PC-3 (cell line): ENCODE results near the gene NEU1. TPM values are rescaled to one million over a fixed set of nuclear protein-coding genes. Genes with fewer than 3 reads are reported as not detected.

ENCODE experiments used
- ATAC-seq: fragments of 200-7000 bp; cut with Tn5 transposase; 2 replicates; pipeline ENCODE4 v1.9.1; 2020; ENCODE audit warnings: mild to moderate bottlenecking, moderate library complexity
- BruUV-seq: library from RNA; stranded (reverse); fragments of 400-500 nt; replicated peaks from 2 replicates; lab custom pipeline; 2021; lab: Mats Ljungman, UMichigan
- CTCF ChIA-PET: fragments of 300-600 bp; sonication (Branson Sonifier 250); formaldehyde crosslinking; loops from one replicate; lab custom pipeline; 2022; ENCODE audit warnings: antibody characterized with exemption; lab: Charles Lee
- POLR2A ChIA-PET: fragments of 300-600 bp; sonication (Branson Sonifier 250); formaldehyde crosslinking; loops from one replicate; lab custom pipeline; 2022; ENCODE audit warnings: antibody characterized with exemption; ENCODE audit not compliant: unreplicated experiment; lab: Charles Lee
- DNase-seq: peaks from one replicate; pipeline ENCODE4 v3.0.0-alpha.2; 2015
- H2AFZ ChIP-seq: fragments of 300-600 bp; sonication (generic); 2 replicates; pipeline ENCODE4 v1.6.0; 2016; ENCODE audit warnings: antibody characterized with exemption, low read length
- H3F3A ChIP-seq: fragments of 300-600 bp; sonication (generic); one replicate; pipeline ENCODE4 v1.6.0; 2017; ENCODE audit warnings: antibody characterized with exemption, low read length, control low read depth, mild to moderate bottlenecking; ENCODE audit not compliant: unreplicated experiment
- H3K27ac ChIP-seq: fragments of 300-600 bp; sonication (generic); 2 replicates; pipeline ENCODE4 v1.5.1; 2016; ENCODE audit warnings: mild to moderate bottlenecking, low read length
- H3K27me3 ChIP-seq: fragments of 300-600 bp; sonication (generic); 2 replicates; pipeline ENCODE4 v1.6.1; 2016; ENCODE audit warnings: low read length, mixed read lengths
- H3K36me3 ChIP-seq: fragments of 300-600 bp; sonication (generic); 2 replicates; pipeline ENCODE4 v1.6.1; 2016; ENCODE audit warnings: low read depth, mixed run types, low read length, mixed read lengths
- H3K4me1 ChIP-seq: fragments of 300-600 bp; sonication (generic); 2 replicates; pipeline ENCODE4 v1.5.1; 2016; ENCODE audit warnings: low read length; ENCODE audit not compliant: insufficient read depth
- H3K4me2 ChIP-seq: fragments of 300-600 bp; sonication (generic); 2 replicates; pipeline ENCODE4 v1.6.0; 2016; ENCODE audit warnings: low read length
- H3K4me3 ChIP-seq: fragments of 300-600 bp; sonication (generic); 2 replicates; pipeline ENCODE4 v1.5.1; 2016; ENCODE audit warnings: mild to moderate bottlenecking, low read length, mixed read lengths
- H3K79me2 ChIP-seq: fragments of 300-600 bp; sonication (generic); 2 replicates; pipeline ENCODE4 v1.6.1; 2017; ENCODE audit warnings: low read length, mixed read lengths
- H3K9ac ChIP-seq: fragments of 300-600 bp; sonication (generic); 2 replicates; pipeline ENCODE4 v1.6.0; 2016; ENCODE audit warnings: mild to moderate bottlenecking, low read length
- H3K9me2 ChIP-seq: fragments of 300-600 bp; sonication (generic); replicated peaks from 2 replicates; pipeline ENCODE4 v1.6.1; 2016; ENCODE audit warnings: mixed run types, low read length, mixed read lengths
- H3K9me3 ChIP-seq: fragments of 300-600 bp; sonication (generic); 2 replicates; pipeline ENCODE4 v1.6.1; 2016; ENCODE audit warnings: low read length, mixed read lengths
- H4K20me1 ChIP-seq: fragments of 300-600 bp; sonication (generic); 2 replicates; pipeline ENCODE4 v1.6.1; 2016; ENCODE audit warnings: low read length, mixed read lengths
- EZH2 ChIP-seq: fragments of 300-600 bp; sonication (generic); IDR thresholded peaks from one replicate; pipeline ENCODE4 v1.6.1; 2017; ENCODE audit warnings: antibody characterized with exemption, mild to moderate bottlenecking, low read length; ENCODE audit not compliant: unreplicated experiment
- EZH2phosphoT487 ChIP-seq: fragments of 300-600 bp; sonication (generic); IDR thresholded peaks from 2 replicates; pipeline ENCODE4 v1.6.1; 2018; ENCODE audit warnings: mild to moderate bottlenecking, antibody characterized with exemption, low read length, borderline replicate concordance
- intact Hi-C: fragments of 100-400 bp; cut with micrococcal nuclease; formaldehyde crosslinking; loops from 2 replicates; pipeline ENCODE4 v1.9.0; 2023
- total RNA-seq: library from RNA; depleted of rRNA; stranded (reverse); fragments of >200 nt; gene quantifications from 2 replicates; pipeline ENCODE4 v1.2.3, GENCODE V29; 2014
- TF ChIP-seq, protein P1 (sequence below): fragments of 300-600 bp; sonication (generic); conservative IDR thresholded peaks from 2 replicates; pipeline ENCODE4 v1.5.1; 2017; ENCODE audit warnings: antibody characterized with exemption, low read depth, mild to moderate bottlenecking, low read length

NEU1 gene
- total RNA-seq, 1 experiment from 2014 or later = 31.7 TPM

DNA sequence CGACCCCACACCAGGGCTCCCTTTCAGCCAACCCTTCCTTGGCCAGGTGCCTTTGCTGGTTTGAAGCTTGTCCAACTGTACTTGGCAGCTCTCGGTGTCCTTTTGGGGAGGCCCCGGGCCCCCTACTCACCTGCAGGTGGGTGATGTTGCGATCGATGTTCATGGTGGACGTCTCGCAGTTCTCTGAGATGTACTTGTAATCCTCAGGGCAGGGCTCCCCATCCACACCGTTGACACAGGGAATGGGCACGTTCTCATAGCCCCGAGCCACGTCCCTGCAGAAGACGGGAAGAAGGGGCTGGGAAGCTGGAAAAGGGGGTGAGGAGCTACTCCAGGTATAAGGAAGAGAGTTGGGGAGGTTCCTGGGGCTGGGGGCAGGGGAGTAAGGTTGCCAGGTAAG lies 21.1 kb upstream of the NEU1 start:
- Histone ChIP-seq H3K4me1 (peaks cover 7% of the 10 kb centered on the region), H3K9me3 (no peaks in the 10 kb centered on the region), H3K4me2 (no peak overlapping the region), H3K9ac (no peak overlapping the region), H3K9me2 (no peaks in the 10 kb centered on the region), H3F3A (no peaks in the 10 kb centered on the region), H2AFZ (no peak overlapping the region), H3K27ac (no peak overlapping the region), H3K36me3 (peaks cover 54% of the 10 kb centered on the region), H3K4me3 (no peak overlapping the region), H4K20me1 (no peaks in the 10 kb centered on the region), H3K79me2 (no peaks in the 10 kb centered on the region), H3K27me3 (no peaks in the 10 kb centered on the region)
- CTCF ChIA-PET = interaction anchor here (0.5 kb wide), 1 partner anchor 442 kb away, joined by 12 read pairs; no protein-coding TSS in a partner anchor
- intact Hi-C loops = no loop called here
- no TSS peak for BruUV-seq
- TF ChIP-seq EZH2 (no peak), EZH2phosphoT487 (no peak)
- TF ChIP-seq, protein P1, sequence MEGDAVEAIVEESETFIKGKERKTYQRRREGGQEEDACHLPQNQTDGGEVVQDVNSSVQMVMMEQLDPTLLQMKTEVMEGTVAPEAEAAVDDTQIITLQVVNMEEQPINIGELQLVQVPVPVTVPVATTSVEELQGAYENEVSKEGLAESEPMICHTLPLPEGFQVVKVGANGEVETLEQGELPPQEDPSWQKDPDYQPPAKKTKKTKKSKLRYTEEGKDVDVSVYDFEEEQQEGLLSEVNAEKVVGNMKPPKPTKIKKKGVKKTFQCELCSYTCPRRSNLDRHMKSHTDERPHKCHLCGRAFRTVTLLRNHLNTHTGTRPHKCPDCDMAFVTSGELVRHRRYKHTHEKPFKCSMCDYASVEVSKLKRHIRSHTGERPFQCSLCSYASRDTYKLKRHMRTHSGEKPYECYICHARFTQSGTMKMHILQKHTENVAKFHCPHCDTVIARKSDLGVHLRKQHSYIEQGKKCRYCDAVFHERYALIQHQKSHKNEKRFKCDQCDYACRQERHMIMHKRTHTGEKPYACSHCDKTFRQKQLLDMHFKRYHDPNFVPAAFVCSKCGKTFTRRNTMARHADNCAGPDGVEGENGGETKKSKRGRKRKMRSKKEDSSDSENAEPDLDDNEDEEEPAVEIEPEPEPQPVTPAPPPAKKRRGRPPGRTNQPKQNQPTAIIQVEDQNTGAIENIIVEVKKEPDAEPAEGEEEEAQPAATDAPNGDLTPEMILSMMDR = no peak
- no peak for DNase-seq
- ATAC-seq = no peak
- POLR2A ChIA-PET = interaction anchor here (1.1 kb wide), 1 partner anchor 8 kb away, joined by 3 read pairs; no protein-coding TSS in a partner anchor

DNA sequence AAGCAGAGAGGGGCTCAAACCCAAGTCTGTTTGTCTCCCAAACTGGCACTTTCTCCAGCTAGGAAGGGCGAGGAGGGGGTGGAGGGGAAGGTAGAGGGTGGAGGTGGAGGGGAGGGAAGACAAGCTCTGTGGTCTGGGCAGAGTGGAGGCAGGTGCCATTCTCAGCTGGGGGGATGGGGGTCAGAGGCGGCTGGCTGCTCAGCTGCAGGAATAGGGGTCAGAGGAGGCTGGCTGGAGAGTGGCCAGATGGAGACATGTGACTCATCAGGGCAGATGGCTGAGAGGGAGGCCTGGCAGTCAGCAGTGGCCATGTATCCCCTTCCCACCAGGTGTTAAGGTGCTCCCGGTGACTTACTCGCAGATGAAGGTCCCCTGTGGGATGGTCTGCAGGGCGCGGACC lies 19.7 kb upstream of the NEU1 start:
- no peak for DNase-seq
- Histone ChIP-seq H3K4me2 (no peak overlapping the region), H3K4me1 (peaks cover 20% of the 10 kb centered on the region), H3K9me2 (no peaks in the 10 kb centered on the region), H3K27me3 (no peaks in the 10 kb centered on the region), H4K20me1 (no peaks in the 10 kb centered on the region), H3K9ac (no peak overlapping the region), H3K9me3 (no peaks in the 10 kb centered on the region), H3K36me3 (peaks cover 48% of the 10 kb centered on the region), H3K4me3 (no peak overlapping the region), H2AFZ (no peak overlapping the region), H3F3A (no peaks in the 10 kb centered on the region), H3K27ac (no peak overlapping the region), H3K79me2 (no peaks in the 10 kb centered on the region)
- ATAC-seq = no peak
- no TSS peak for BruUV-seq
- intact Hi-C loops = no loop called here
- ChIA-PET CTCF (no interaction called here), POLR2A (no interaction called here)
- TF ChIP-seq EZH2 (no peak), EZH2phosphoT487 (no peak)
- TF ChIP-seq, protein P1 = no peak

DNA sequence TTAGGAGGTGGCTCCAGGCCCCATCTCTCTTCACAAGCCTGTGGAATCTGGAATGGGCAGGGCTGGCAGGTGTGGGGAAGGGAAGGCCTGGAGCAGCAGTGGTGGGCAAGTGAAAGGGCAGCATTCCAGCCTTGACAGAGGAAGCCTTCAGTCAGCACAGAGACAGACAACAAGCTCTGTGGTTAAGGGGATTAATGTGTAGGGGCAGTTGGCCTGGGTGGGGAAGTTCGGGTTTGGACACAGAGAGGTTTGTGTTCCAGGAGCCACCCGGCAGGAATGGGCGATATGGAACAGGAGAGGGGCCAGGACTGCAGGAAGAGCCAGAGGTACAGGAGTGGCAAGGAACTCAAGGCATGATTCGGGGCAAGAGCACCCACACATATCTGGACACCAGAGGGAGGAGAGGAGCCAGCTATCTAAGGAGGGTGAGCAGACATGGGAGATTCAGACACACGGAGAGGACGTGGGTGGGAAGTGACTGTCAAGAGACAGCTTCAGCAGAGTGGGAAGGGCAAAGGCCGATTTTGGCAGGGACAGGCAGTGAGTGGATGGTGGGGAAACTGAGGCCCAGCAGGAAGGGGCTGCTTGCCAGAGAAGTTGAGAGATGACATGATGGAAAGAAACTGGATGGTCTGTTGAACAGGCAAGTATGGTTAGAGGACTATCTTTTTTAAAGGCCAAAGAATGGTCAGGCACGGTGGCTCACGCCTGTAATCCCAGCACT lies 18.7 kb upstream of the NEU1 start:
- no TSS peak for BruUV-seq
- CTCF ChIA-PET = no interaction called here
- POLR2A ChIA-PET = no interaction called here

More for the DNA sequence above, 18.7 kb upstream of the NEU1 start:
- no peaks in the 10 kb centered on the region for H4K20me1 ChIP-seq
- intact Hi-C loops = no loop called here
- ATAC-seq = no peak
- no peak for DNase-seq
- H3K4me3 ChIP-seq = no peak overlapping the region
- H3K27ac ChIP-seq = no peak overlapping the region
- H3K27me3 ChIP-seq = no peaks in the 10 kb centered on the region
- H3K4me1 ChIP-seq = peaks cover 21% of the 10 kb centered on the region
- H3K79me2 ChIP-seq = no peaks in the 10 kb centered on the region
- no peak for TF ChIP-seq EZH2phosphoT487
- H3F3A ChIP-seq = no peaks in the 10 kb centered on the region
- H3K9ac ChIP-seq = no peak overlapping the region
- no peaks in the 10 kb centered on the region for H3K9me2 ChIP-seq
- no peaks in the 10 kb centered on the region for H3K9me3 ChIP-seq
- H2AFZ ChIP-seq = no peak overlapping the region
- peaks cover 37% of the 10 kb centered on the region for H3K36me3 ChIP-seq
- H3K4me2 ChIP-seq = no peak overlapping the region
